TTC549 (cell line): ENCODE data around the gene TMEM154.

Source experiments
- FAIRE-seq: peaks from 2 replicates; lab custom pipeline; 2012; peaks lifted over from hg19 to GRCh38; lab: Jason Lieb, UNC

The TMEM154 gene

GRCh38 chr4:152626790-152627189, 53.0 kb downstream of the TMEM154 start:
- no peak for FAIRE-seq

GRCh38 chr4:152620915-152621314, 58.9 kb downstream of the TMEM154 start:
- FAIRE-seq, result no peak

GRCh38 chr4:152620218-152620617, 59.6 kb downstream of the TMEM154 start:
- FAIRE-seq, result no peak

- no peak for FAIRE-seq
These were observed 60.2 kb downstream of the TMEM154 start for GRCh38 chr4:152619556-152619955.

GRCh38 chr4:152618971-152619370, 60.8 kb downstream of the TMEM154 start:
- no peak for FAIRE-seq

- FAIRE-seq, result no peak
These were observed 63.0 kb downstream of the TMEM154 start for GRCh38 chr4:152616804-152617203.

- FAIRE-seq, result no peak
These were observed 65.7 kb downstream of the TMEM154 start for GRCh38 chr4:152613841-152614721.

- FAIRE-seq, result no peak
These were observed 66.4 kb downstream of the TMEM154 start for GRCh38 chr4:152613351-152613750.

- FAIRE-seq, result no peak
These were observed 69.7 kb downstream of the TMEM154 start for GRCh38 chr4:152610131-152610530.

- FAIRE-seq, result no peak
These were observed 70.3 kb downstream of the TMEM154 start for GRCh38 chr4:152609481-152609880.

GRCh38 chr4:152607178-152607577, 72.6 kb downstream of the TMEM154 start:
- no peak for FAIRE-seq

GRCh38 chr4:152606753-152607152, 73.0 kb downstream of the TMEM154 start:
- FAIRE-seq, result no peak

GRCh38 chr4:152605641-152606335, 74.0 kb downstream of the TMEM154 start:
- FAIRE-seq, result no peak

GRCh38 chr4:152605031-152605430, 74.8 kb downstream of the TMEM154 start:
- FAIRE-seq, result no peak

- no peak for FAIRE-seq
These were observed 78.6 kb downstream of the TMEM154 start for GRCh38 chr4:152601156-152601555.

GRCh38 chr4:152599636-152600035, 80.2 kb downstream of the TMEM154 start:
- FAIRE-seq, result no peak

GRCh38 chr4:152599095-152599494, 80.7 kb downstream of the TMEM154 start:
- FAIRE-seq, result no peak

- no peak for FAIRE-seq
These were observed 81.3 kb downstream of the TMEM154 start for GRCh38 chr4:152598454-152598853.

- FAIRE-seq, result no peak
These were observed 84.5 kb downstream of the TMEM154 start for GRCh38 chr4:152594978-152595925.

GRCh38 chr4:152594057-152594456, 85.7 kb downstream of the TMEM154 start:
- no peak for FAIRE-seq

- no peak for FAIRE-seq
These were observed 87.9 kb downstream of the TMEM154 start for GRCh38 chr4:152591876-152592275.

GRCh38 chr4:152591396-152591795, 88.4 kb downstream of the TMEM154 start:
- no peak for FAIRE-seq
